ENCODE measurements around the gene C1QTNF6.

C1QTNF6 gene

DNA sequence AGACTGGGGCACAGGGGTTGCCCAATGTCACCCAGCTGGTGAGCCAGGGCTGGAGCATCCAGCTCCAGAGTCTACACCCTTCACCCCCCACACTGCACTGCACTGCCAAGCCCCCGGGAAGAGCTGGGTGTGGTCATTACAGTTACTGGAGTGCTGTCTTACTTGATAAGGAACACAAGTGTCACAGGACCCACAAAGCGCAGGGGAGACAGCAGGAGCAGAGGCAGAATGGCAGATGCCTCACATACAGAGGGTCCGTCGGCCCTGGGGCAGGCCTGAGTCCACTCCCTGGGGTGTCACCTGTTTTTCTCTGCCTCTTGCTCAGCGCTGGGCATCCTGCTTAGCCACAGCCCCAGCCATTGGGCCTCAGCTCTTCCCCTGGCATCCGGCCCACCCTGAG lies 46.1 kb downstream of the C1QTNF6 start:
- DNase-seq (ENCODE audit: low spot score), result no peak

DNA sequence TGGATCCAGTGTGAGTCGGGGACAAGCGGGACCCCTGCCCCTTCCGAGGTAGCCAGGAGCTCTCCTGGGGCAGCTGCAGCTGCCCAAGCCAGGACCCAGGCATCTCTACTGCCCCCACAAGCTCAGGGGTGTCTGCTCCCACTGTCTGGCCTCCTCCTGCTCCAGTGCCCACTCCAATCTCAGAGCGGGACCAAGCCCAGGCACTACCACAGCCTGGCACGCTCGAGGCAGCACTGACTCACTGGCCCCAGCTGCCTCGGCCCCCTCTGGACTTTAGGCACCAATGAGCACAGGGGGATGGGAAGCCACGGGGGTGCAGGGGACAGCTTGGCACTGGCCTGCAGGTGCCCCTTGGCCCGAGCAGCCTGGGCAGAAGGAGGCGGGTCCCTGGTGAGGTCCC lies 46.6 kb downstream of the C1QTNF6 start:
- DNase-seq (ENCODE audit: low spot score), result no peak

DNA sequence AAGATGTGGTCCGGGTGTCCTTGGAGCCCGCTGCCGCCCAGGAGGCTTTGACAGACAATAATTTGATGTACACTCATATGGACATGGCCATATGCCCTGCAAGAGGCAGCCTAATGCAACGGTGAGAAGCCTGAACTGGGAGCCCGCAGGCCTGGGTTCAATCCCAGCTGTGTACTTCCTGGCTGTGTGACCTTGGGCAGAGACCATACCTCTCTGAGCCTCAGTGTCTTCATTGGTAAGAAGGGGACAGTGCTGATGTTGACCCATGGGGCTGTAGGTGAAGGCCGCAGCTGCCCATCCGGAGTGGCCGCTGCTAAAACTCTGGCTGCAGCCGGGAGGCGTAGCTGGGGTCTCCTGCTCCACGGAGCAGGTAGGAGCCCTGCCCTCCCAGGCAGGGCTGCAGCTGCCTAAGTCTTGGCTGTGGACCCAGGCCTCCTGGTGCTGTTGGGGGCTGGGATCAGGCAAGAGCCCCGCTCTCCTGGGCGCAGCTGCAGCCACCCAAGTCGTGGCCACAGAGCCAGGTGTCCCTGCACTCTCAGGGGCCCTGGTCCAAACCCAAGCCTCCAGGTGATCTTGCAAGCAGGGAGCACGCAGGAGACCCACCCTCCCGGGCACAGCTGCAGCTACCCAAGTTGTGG lies 47.2 kb downstream of the C1QTNF6 start:
- DNase-seq (ENCODE audit: low spot score), result no peak

DNA sequence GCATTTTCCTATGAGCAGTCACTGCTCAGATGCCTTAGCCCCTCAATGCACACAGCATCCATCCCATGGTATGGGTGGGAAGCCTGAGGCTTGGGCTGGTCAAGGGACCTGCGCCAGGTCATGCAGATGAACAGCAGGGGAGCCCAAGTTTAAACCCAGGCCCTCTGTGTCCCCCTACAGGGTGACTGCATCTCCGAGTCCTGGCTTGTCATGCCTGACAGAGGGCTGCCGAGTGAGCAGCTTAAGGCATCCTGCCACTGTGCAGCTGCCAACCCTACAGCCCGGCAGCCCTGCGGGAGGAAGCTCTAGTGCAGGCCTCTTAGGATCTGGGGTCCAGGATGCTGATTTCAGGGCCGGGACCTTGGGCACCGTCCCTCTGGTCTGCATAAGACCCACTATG lies 48.3 kb downstream of the C1QTNF6 start:
- DNase-seq (ENCODE audit: low spot score), result no peak

DNA sequence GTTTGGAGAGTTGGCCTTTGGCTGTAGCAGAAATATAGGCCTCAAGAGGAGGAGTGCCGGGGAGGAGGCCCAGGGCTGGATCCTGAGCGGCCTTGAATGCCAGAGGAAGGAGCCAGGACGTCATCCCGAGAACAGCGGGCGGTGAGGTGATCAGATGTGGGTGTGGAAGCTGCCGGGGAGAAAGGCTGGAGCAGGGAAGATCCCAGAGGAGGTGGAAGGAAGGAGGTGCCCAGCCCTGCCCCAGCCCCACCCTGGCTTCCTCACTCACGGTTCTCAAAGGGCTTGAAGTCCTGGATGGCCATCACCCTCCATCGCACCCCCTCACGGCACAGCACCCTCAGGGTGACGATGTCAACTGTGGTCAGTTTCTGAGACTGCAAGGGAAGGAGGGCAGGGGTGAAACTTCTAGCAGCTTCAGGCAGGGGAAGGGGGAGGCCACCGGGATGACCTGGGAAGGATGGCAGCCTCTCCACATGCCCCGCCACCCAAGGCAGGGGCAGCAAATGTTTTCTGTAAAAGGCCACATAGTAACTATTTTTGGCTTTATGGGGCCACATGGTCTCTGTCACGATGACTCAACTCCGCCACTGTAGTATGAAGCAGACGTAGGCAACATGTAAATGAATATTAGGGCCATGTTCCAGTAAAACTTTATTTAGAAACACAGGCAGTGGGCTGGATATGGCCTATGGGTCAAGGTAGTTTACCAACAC lies 49.0 kb downstream of the C1QTNF6 start:
- no peak for DNase-seq (ENCODE audit: low spot score)

DNA sequence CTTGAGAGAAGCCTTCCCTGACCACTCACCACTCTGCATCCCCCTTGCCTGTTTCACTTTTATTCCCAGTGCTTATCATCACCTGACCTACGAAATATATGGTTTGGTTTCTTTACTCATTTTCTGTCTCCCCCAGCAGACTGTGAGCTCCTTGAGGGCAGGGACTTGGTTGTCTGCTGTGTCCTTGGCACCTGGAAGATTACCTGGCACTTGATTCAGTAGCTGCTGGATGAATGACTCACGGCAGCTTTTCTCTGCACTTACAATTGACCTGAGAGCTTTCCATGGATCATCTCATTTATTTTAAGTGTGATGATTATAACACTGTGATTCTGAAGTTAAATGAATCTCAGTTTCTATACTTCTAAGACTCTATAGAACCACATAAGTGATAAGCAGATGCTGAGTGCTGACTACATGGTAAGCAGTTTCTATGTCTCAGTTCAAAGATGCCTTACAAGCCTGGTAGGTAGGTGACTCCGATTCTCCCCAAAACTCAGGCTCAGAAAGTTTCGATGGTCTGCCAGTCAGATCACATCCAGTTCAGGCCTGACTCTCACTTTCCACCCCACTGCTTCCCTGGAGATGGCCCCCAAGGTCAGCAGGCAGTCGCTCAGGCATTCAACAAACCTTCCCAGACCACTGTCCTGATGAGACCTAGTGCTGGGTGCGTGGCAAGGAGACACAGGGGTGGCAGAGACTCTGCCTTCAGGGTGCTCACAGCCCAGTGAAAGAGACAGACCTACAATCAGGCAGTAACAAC lies 50.0 kb downstream of the C1QTNF6 start:
- no peak for DNase-seq (ENCODE audit: low spot score)

DNA sequence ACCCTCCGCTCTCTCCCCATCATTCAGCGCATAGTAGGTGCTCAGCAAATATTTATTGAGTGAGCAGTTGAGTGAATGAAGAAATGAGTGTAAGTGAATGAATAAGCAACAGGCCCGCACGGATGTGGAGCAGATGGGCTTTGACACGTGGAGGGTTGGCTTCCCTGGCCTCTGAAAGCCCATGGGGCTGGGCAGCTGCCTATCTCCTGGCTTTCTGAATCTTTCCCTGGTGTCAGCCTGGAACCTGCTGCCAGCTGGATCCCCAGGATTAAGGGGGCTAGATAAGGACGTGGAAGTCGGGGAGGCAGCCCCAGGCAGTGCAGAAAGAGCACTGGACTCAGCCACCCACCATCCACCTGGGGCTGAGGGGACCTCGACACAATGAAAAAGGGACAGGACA lies 50.9 kb downstream of the C1QTNF6 start:
- no peak for DNase-seq (ENCODE audit: low spot score)

DNA sequence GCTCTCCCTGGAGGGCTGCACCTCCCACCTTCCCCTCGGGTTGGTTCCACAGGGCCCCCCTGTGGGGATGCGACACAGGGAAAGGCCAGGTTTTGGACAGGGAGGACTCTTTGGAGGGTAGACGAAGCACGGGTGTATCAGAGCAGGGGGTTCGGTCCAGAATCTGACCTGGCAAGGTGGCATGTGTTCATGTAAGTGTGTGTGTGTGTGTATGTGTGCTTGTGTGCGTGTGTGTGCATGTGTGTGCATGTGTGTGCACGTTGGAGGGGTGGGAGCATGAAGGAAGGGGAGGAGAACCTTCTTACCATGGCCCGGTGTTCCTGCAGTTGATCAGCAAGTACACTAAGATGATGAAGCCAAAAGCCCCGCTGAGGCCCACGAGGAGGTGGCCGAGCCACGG lies 53.0 kb downstream of the C1QTNF6 start:
- no peak for DNase-seq (ENCODE audit: low spot score)

DNA sequence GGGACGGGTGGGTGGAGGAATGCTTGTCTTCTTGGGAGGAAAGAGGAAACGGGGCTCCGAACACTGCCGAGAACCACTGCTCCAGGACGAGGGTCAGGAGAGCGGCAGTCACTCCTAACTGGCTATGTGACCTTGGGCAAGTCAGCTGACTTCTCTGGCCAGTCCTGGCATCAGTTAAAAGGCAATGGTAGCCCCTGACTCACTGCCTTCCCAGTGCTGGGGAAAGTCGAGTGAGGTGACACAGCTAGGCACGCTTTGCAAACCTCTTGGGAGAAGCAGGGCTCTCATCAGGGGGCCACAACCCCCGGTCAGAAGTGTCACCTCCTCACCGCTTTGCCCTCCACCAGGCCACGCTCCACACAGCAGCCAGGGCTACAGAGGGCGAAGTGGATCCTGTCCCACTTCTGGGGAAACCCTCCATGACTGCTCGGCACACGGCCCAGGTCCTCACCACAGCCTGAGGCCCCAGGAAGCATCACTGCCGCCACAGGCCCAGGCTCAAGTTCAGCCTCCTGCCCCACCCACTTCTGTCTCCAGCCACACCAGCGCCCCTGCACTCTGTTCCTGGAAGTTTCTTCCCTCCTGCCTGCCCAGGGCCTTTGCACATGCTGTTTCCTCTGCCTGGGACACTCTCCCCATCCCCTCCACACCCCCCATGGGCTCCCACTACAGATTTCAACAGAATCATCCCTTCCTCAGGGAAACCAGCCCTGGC lies 54.6 kb downstream of the C1QTNF6 start:
- no peak for DNase-seq (ENCODE audit: low spot score)

DNA sequence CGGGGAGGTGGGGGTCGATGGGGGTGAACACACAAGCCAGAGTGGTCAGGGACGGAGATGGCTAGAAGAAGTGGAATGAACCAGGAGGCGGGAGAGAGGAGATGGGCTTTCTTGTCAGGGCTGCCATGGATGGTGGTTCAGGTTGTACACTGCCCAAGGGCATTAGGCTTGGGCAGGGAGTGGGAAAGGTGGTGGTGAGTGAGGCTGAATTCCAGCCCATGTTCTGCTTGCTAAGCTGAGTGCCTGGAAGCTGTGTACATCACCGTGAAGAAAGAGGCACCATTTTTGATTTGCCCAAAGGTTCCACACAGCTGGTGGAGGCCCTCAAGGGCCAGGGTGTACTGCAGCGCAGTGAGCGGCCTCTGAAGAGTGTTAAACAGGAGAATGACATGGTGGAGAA lies 55.3 kb downstream of the C1QTNF6 start:
- no peak for DNase-seq (ENCODE audit: low spot score)

Measured in COLO829 (cell line).